Smooth muscle cell of the brain vasculature (primary cell): ENCODE measurements around the gene MACO1.
A peak's percentile ranks its signal among the peaks of the same experiment; 100 is the strongest.
"Not testable (repeated sequence)": the region's sequence is repeated elsewhere in the genome, so short reads cannot be mapped to it uniquely, and the experiment has no call there.

Experiments
- DNase-seq: peaks from one replicate; pipeline ENCODE4 v3.0.0-alpha.2; 2012; ENCODE audit warnings: low read depth, low spot score

Gene MACO1

GRCh38 chr1:25487628-25488027, 56.9 kb downstream of the MACO1 start:
- DNase-seq = no peak

- DNase-seq = no peak
Measured at GRCh38 chr1:25492323-25492722, 61.6 kb downstream of the MACO1 start.

- DNase-seq = no peak
Measured at GRCh38 chr1:25494952-25495351, 64.3 kb downstream of the MACO1 start.

- DNase-seq = no peak
Measured at GRCh38 chr1:25500694-25501093, 70.0 kb downstream of the MACO1 start.

GRCh38 chr1:25501235-25502058, 70.8 kb downstream of the MACO1 start:
- no peak for DNase-seq

GRCh38 chr1:25502957-25503356, 72.3 kb downstream of the MACO1 start:
- DNase-seq = no peak

GRCh38 chr1:25503551-25504426, 73.1 kb downstream of the MACO1 start:
- DNase-seq = no peak

GRCh38 chr1:25504706-25505595, 74.3 kb downstream of the MACO1 start:
- no peak for DNase-seq

GRCh38 chr1:25505656-25506385, 75.1 kb downstream of the MACO1 start:
- no peak for DNase-seq

- not testable (repeated sequence) for DNase-seq
Measured at GRCh38 chr1:25506566-25507463, 76.1 kb downstream of the MACO1 start.

- DNase-seq = no peak
Measured at GRCh38 chr1:25513666-25514065, 83.0 kb downstream of the MACO1 start.

GRCh38 chr1:25515033-25515432, 84.3 kb downstream of the MACO1 start:
- no peak for DNase-seq

GRCh38 chr1:25516686-25517085, 86.0 kb downstream of the MACO1 start:
- no peak for DNase-seq

GRCh38 chr1:25517476-25518394, 87.0 kb downstream of the MACO1 start:
- no peak for DNase-seq

- DNase-seq = no peak
Measured at GRCh38 chr1:25519624-25520023, 88.9 kb downstream of the MACO1 start.

- DNase-seq = peak; percentile 55
Measured at GRCh38 chr1:25520446-25521061, 89.9 kb downstream of the MACO1 start.

- DNase-seq = no peak
Measured at GRCh38 chr1:25522031-25522655, 91.4 kb downstream of the MACO1 start.

GRCh38 chr1:25523542-25523941, 92.8 kb downstream of the MACO1 start:
- DNase-seq = no peak
